H54 (cell line): ENCODE measurements around the gene SRRM2.

ENCODE experiments used
- DNase-seq: peaks from one replicate; pipeline ENCODE4 v3.0.0; 2011; ENCODE audit warnings: low spot score, mixed read lengths; ENCODE audit not compliant: insufficient read length
- FAIRE-seq: peaks from 3 replicates; lab custom pipeline; 2011; peaks lifted over from hg19 to GRCh38; lab: Jason Lieb, UNC
- POLR2A ChIP-seq: IDR thresholded peaks from 2 replicates; pipeline ENCODE4 v1.6.1; 2011; ENCODE audit warnings: low read depth, mild to moderate bottlenecking, low read length

The SRRM2 gene

GRCh38 chr16:2767891-2768290, 15.5 kb downstream of the SRRM2 start:
- FAIRE-seq = no peak
- no peak for TF ChIP-seq POLR2A
- DNase-seq = no peak

GRCh38 chr16:2768403-2769089, 16.1 kb downstream of the SRRM2 start:
- DNase-seq (no peak), FAIRE-seq (no peak)
- TF ChIP-seq POLR2A = no peak

GRCh38 chr16:2769100-2769529, 16.7 kb downstream of the SRRM2 start:
- TF ChIP-seq POLR2A = no peak
- DNase-seq (no peak), FAIRE-seq (no peak)

GRCh38 chr16:2769675-2770056, 17.2 kb downstream of the SRRM2 start:
- FAIRE-seq (no peak), DNase-seq (no peak)
- no peak for TF ChIP-seq POLR2A

GRCh38 chr16:2770057-2770951, 17.9 kb downstream of the SRRM2 start:
- DNase-seq (no peak), FAIRE-seq (no peak)
- no peak for TF ChIP-seq POLR2A

- DNase-seq (no peak), FAIRE-seq (no peak)
- TF ChIP-seq POLR2A = no peak
Observed at GRCh38 chr16:2771496-2772402, 19.3 kb downstream of the SRRM2 start.

- TF ChIP-seq POLR2A = no peak
- DNase-seq = peak; percentile 42
- peak; percentile 6 for FAIRE-seq
Observed at GRCh38 chr16:2773188-2773968, 20.9 kb downstream of the SRRM2 start.

- FAIRE-seq (no peak), DNase-seq (no peak)
- no peak for TF ChIP-seq POLR2A
Observed at GRCh38 chr16:2774161-2774891, 21.9 kb downstream of the SRRM2 start.

GRCh38 chr16:2775131-2775716, 22.8 kb downstream of the SRRM2 start:
- no peak for TF ChIP-seq POLR2A
- FAIRE-seq (no peak), DNase-seq (no peak)

GRCh38 chr16:2775765-2776499, 23.5 kb downstream of the SRRM2 start:
- FAIRE-seq = no peak
- no peak for TF ChIP-seq POLR2A
- no peak for DNase-seq

GRCh38 chr16:2776500-2777139, 24.2 kb downstream of the SRRM2 start:
- DNase-seq (no peak), FAIRE-seq (no peak)
- TF ChIP-seq POLR2A = no peak
